B cell (primary cell): ENCODE data around the gene KCNIP2. TPM values are rescaled to one million over a fixed set of nuclear protein-coding genes. Genes with fewer than 3 reads are reported as not detected.

Experiments used
- ATAC-seq: fragments of 200-7000 bp; cut with Tn5 transposase; one replicate; pipeline ENCODE4 v1.10.0; 2021; ENCODE audit warnings: low read depth, mild to moderate bottlenecking, moderate number of reproducible peaks, moderate library complexity
- CTCF ChIA-PET: fragments of 350-600 bp; sonication (Branson Sonifier 250); formaldehyde crosslinking; loops from one replicate; lab custom pipeline; 2021; ENCODE audit warnings: antibody characterized with exemption, inconsistent platforms; lab: Charles Lee
- POLR2A ChIA-PET: fragments of 350-600 bp; sonication (Branson Sonifier 250); formaldehyde crosslinking; loops from one replicate; lab custom pipeline; 2021; ENCODE audit warnings: antibody characterized with exemption; lab: Charles Lee
- DNase-seq: peaks from one replicate; pipeline ENCODE4 v3.0.0; 2013
- H2AFZ ChIP-seq: 2 replicates; pipeline ENCODE4 v1.6.1; 2012; ENCODE audit warnings: mild to moderate bottlenecking, low read depth, low read length; ENCODE audit not compliant: insufficient read depth, poor library complexity, severe bottlenecking
- H3K27ac ChIP-seq, 2 donors: 1 replicate in 1 of 2; 2 replicates in 1 of 2; pipeline ENCODE4 v1.5.1; 2012 to 2013; ENCODE audit warnings: low read length in 2 of 2, mild to moderate bottlenecking in 2 of 2, moderate library complexity in 1 of 2
- H3K27me3 ChIP-seq, 4 experiments: fragments of 200-600 bp in 1 of 4; sonication (generic) in 1 of 4; replicated peaks in 1 of 4; 1 replicate in 2 of 4; 2 replicates in 2 of 4; pipeline versions ENCODE4 v1.6.1 to v1.7.0; 2013 to 2016; ENCODE audit warnings: low read length in 3 of 4, mild to moderate bottlenecking in 2 of 4, mixed read lengths in 1 of 4, moderate library complexity in 1 of 4; ENCODE audit not compliant: insufficient read depth in 4 of 4, control insufficient read depth in 3 of 4; ENCODE audit errors: control extremely low read depth in 1 of 4
- H3K36me3 ChIP-seq, 2 experiments: replicated peaks in 1 of 2; 1 replicate in 1 of 2; 2 replicates in 1 of 2; pipeline versions ENCODE4 v1.6.1 to v1.7.1; 2013; ENCODE audit warnings: low read length in 1 of 2; ENCODE audit not compliant: insufficient read depth in 2 of 2, control insufficient read depth in 1 of 2; ENCODE audit errors: control extremely low read depth in 1 of 2, extremely low read depth in 1 of 2
- H3K4me1 ChIP-seq, 2 donors: fragments of 200-600 bp in 1 of 2; sonication (generic) in 1 of 2; 1 replicate in 1 of 2; 2 replicates in 1 of 2; pipeline versions ENCODE4 v1.5.1 to v1.6.1; 2013 to 2017; ENCODE audit warnings: low read length in 2 of 2; ENCODE audit not compliant: control insufficient read depth in 2 of 2, insufficient read depth in 2 of 2
- H3K4me2 ChIP-seq: replicated peaks from 2 replicates; pipeline ENCODE3; 2012; ENCODE audit warnings: mild to moderate bottlenecking, low read depth, low read length; ENCODE audit not compliant: poor library complexity, severe bottlenecking
- H3K4me3 ChIP-seq, 5 experiments: fragments of 200-600 bp in 1 of 5; sonication (generic) in 1 of 5; 1 replicate in 3 of 5; 2 replicates in 2 of 5; pipeline versions ENCODE4 v1.5.1 to v1.7.0; 2011 to 2016; ENCODE audit warnings: low read length in 4 of 5, mild to moderate bottlenecking in 4 of 5, low read depth in 2 of 5, control low read depth in 1 of 5, moderate library complexity in 1 of 5; ENCODE audit not compliant: insufficient read depth in 1 of 5; ENCODE audit errors: control extremely low read depth in 1 of 5, extremely low read depth in 1 of 5
- H3K79me2 ChIP-seq: fragments of 200-600 bp; sonication (generic); one replicate; pipeline ENCODE4 v1.6.0; 2016; ENCODE audit warnings: low read length; ENCODE audit not compliant: control insufficient read depth, insufficient read depth
- H3K9ac ChIP-seq: fragments of 200-600 bp; sonication (generic); 2 replicates; pipeline ENCODE4 v1.6.1; 2017; ENCODE audit warnings: mild to moderate bottlenecking, low read length, moderate library complexity
- H3K9me3 ChIP-seq, 3 donors: one replicate each; pipeline versions ENCODE4 v1.6.1 to v1.7.1; 2013; ENCODE audit warnings: low read length in 2 of 3; ENCODE audit not compliant: control insufficient read depth in 2 of 3, insufficient read depth in 1 of 3; ENCODE audit errors: control extremely low read depth in 1 of 3
- H4K20me1 ChIP-seq: 2 replicates; pipeline ENCODE4 v1.6.0; 2012; ENCODE audit warnings: mild to moderate bottlenecking, low read length; ENCODE audit not compliant: insufficient read depth, control insufficient read depth, poor library complexity, severe bottlenecking
- H3K27ac Mint-ChIP-seq: one replicate; pipeline ENCODE4 v1.8.0; 2021; ENCODE audit warnings: mixed read lengths
- H3K27me3 Mint-ChIP-seq: one replicate; pipeline ENCODE4 v1.8.0; 2021; ENCODE audit warnings: mixed read lengths
- H3K4me1 Mint-ChIP-seq: one replicate; pipeline ENCODE4 v1.8.0; 2021; ENCODE audit warnings: mixed read lengths
- H3K4me3 Mint-ChIP-seq: one replicate; pipeline ENCODE4 v1.8.0; 2021; ENCODE audit warnings: mixed read lengths
- H3K9me3 Mint-ChIP-seq: one replicate; pipeline ENCODE4 v1.8.0; 2022; ENCODE audit warnings: mixed read lengths; ENCODE audit not compliant: insufficient read depth
- EZH2 ChIP-seq: IDR thresholded peaks from 2 replicates; pipeline ENCODE4 v1.6.1; 2012; ENCODE audit warnings: borderline replicate concordance, low read depth, mild to moderate bottlenecking, moderate library complexity, low read length; ENCODE audit not compliant: insufficient read depth, poor library complexity, severe bottlenecking
- WGBS: methylation state at CpG from one replicate; pipeline ENCODE4 v1.1.5; 2013; ENCODE audit warnings: missing lambda C conversion rate; ENCODE audit not compliant: insufficient coverage; 5-methylcytosine and 5-hydroxymethylcytosine counted together
- intact Hi-C: fragments of 100-400 bp; cut with micrococcal nuclease; formaldehyde crosslinking; loops from one replicate; pipeline ENCODE4 v1.10.0; 2022
- polyA plus RNA-seq: library from polyadenylated mRNA; depleted of rRNA; stranded (reverse); fragments of >200 nt; gene quantifications from 2 replicates; pipeline ENCODE4 v1.2.3, GENCODE V29; 2012
- total RNA-seq, 2 donors: library from RNA; stranded (reverse); fragments of 120-200 nt in 1 of 2; gene quantifications; 1 replicate in 1 of 2; 2 replicates in 1 of 2; pipeline versions ENCODE4 v1.2.3 to v1.2.4, GENCODE V29; 2013 to 2022
- TF ChIP-seq, protein P1 (sequence below): fragments of 200-600 bp; IDR thresholded peaks from one replicate; pipeline ENCODE4 v1.8.0; 2022; ENCODE audit warnings: antibody characterized with exemption, mild to moderate bottlenecking

KCNIP2 gene
- total and polyA plus RNA-seq, 2 donors (not counting 1 experiment from before 2014, with no cell fraction given) = 3.5 to 34.7 TPM

- H3K4me3 Mint-ChIP-seq = peak overlapping the region; percentile 26
- intact Hi-C loops = no loop called here
- H3K27me3 ChIP-seq = no peaks in the 10 kb centered on the region
- peaks cover 21% of the 10 kb centered on the region for H4K20me1 ChIP-seq
- no peaks in the 10 kb centered on the region for H3K9me3 ChIP-seq
- H3K4me3 ChIP-seq = no peak overlapping the region
- WGBS = 94% methylated on average over 5 of the region's 10 CpGs
- peaks cover 22 to 41% of the 10 kb centered on the region in 2 donors for H3K4me1 ChIP-seq
- no peak overlapping the region for H2AFZ ChIP-seq
- ChIA-PET POLR2A (interaction anchor here (7.1 kb wide), 1 partner anchor 11 kb away, joined by 102 read pairs; the partner anchor contains the start of gene OGA), CTCF (interaction anchor here (0.7 to 6.4 kb wide), 3 partner anchors 13 to 182 kb away, joined by 3 to 51 read pairs (median 5); partner anchors contain the start of gene KCNIP2)
- no peak overlapping the region for H3K27ac ChIP-seq
- H3K9me3 Mint-ChIP-seq = no peaks in the 10 kb centered on the region
- H3K27me3 Mint-ChIP-seq = no peaks in the 10 kb centered on the region
- peaks cover 30% of the 10 kb centered on the region for H3K4me1 Mint-ChIP-seq
- no peak overlapping the region for H3K4me2 ChIP-seq
- H3K27ac Mint-ChIP-seq = peak overlapping the region; percentile 41
- ATAC-seq = no peak
- peaks cover 2 to 14% of the 10 kb centered on the region in 2 experiments for H3K36me3 ChIP-seq
- DNase-seq = peak; percentile 24
- no peak overlapping the region for H3K9ac ChIP-seq
- peaks cover 14% of the 10 kb centered on the region for H3K79me2 ChIP-seq
- no peak for TF ChIP-seq EZH2
- TF ChIP-seq, protein P1, sequence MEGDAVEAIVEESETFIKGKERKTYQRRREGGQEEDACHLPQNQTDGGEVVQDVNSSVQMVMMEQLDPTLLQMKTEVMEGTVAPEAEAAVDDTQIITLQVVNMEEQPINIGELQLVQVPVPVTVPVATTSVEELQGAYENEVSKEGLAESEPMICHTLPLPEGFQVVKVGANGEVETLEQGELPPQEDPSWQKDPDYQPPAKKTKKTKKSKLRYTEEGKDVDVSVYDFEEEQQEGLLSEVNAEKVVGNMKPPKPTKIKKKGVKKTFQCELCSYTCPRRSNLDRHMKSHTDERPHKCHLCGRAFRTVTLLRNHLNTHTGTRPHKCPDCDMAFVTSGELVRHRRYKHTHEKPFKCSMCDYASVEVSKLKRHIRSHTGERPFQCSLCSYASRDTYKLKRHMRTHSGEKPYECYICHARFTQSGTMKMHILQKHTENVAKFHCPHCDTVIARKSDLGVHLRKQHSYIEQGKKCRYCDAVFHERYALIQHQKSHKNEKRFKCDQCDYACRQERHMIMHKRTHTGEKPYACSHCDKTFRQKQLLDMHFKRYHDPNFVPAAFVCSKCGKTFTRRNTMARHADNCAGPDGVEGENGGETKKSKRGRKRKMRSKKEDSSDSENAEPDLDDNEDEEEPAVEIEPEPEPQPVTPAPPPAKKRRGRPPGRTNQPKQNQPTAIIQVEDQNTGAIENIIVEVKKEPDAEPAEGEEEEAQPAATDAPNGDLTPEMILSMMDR = no peak
These were observed 15.5 kb downstream of the KCNIP2 start for GRCh38 chr10:101827919-101828600.

- Mint-ChIP-seq H3K4me3 (peak overlapping the region; percentile 2), H3K4me1 (peaks cover 25% of the 10 kb centered on the region), H3K27me3 (no peaks in the 10 kb centered on the region), H3K9me3 (no peaks in the 10 kb centered on the region), H3K27ac (peak overlapping the region; percentile 13)
- intact Hi-C loops = no loop called here
- peaks cover 2 to 14% of the 10 kb centered on the region in 2 experiments for H3K36me3 ChIP-seq
- TF ChIP-seq, protein P1 = no peak
- TF ChIP-seq EZH2 = no peak
- peaks cover 16 to 29% of the 10 kb centered on the region in 2 donors for H3K4me1 ChIP-seq
- no peak for ATAC-seq
- POLR2A ChIA-PET = interaction anchor here (7.1 kb wide), 1 partner anchor 10 kb away, joined by 102 read pairs; the partner anchor contains the start of gene OGA
- CTCF ChIA-PET = interaction anchor here (0.5 to 9.6 kb wide), 5 partner anchors 9 to 246 kb away, joined by 3 to 51 read pairs (median 3); partner anchors contain the start of gene KCNIP2
- H3K4me2 ChIP-seq = no peak overlapping the region
- no peak overlapping the region for H3K27ac ChIP-seq
- peaks cover 10% of the 10 kb centered on the region for H4K20me1 ChIP-seq
- WGBS = 89% methylated on average over 2 of the region's 5 CpGs
- H3K4me3 ChIP-seq = no peak overlapping the region
- no peak overlapping the region for H2AFZ ChIP-seq
- H3K9me3 ChIP-seq = no peaks in the 10 kb centered on the region
- H3K9ac ChIP-seq = no peak overlapping the region
- no peaks in the 10 kb centered on the region for H3K27me3 ChIP-seq
- no peak for DNase-seq
- peaks cover 3% of the 10 kb centered on the region for H3K79me2 ChIP-seq
These were observed 16.7 kb downstream of the KCNIP2 start for GRCh38 chr10:101826852-101827434.
